Measurements from ENCODE around the gene CBFA2T2. TPM values are rescaled to one million over a fixed set of nuclear protein-coding genes. Genes with fewer than 3 reads are reported as not detected.

CBFA2T2 gene
- total RNA-seq, 1 experiment from 2014 or later, result 16.3 TPM

DNA sequence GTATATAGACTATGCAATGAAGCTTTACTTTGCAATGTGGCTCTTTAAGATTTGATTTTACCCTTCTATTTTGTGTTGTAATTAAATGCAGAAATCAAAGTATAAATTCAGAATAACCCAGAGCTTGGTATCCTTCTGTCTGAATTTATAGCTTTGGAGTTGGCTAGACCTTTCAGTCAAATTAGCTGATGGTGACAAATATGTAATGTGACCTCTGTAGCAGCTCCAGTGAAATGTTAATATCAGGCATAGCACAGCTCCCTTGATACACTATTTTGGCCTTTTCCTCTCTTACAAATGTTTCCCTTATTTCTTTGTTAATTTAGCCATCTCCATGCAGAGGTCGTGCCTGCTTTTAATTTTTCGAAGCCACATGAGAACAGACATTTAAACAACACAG, 11.1 kb downstream of the CBFA2T2 start:
- ATAC-seq, result no peak
- no peaks in the 10 kb centered on the region for H3K9me3 ChIP-seq (ENCODE audit: control insufficient read depth, insufficient read depth, low read depth, low read length)
- ChIA-PET CTCF (interaction anchor here (0.5 to 0.9 kb wide), 3 partner anchors 14 to 629 kb away, joined by 3 to 8 read pairs (median 7); no protein-coding TSS in a partner anchor), POLR2A (no interaction called here)
- intact Hi-C loops (cut with micrococcal nuclease; ENCODE audit: unreplicated experiment) (no loop called here), in situ Hi-C loops (cut with HindIII; ENCODE audit: low pct_unique_long_range_greater_than_20kb, low sequenced_read_pairs) (no loop called here)
- H3K4me1 ChIP-seq (ENCODE audit: control insufficient read depth, insufficient read depth, low read length), result no peaks in the 10 kb centered on the region
- H3K27ac ChIP-seq (ENCODE audit: low read length), result no peak overlapping the region
- no peaks in the 10 kb centered on the region for H3K27me3 ChIP-seq (ENCODE audit: control insufficient read depth, insufficient read depth, low read length)
- BruUV-seq (replicated peaks), result TSS peak; percentile 25
- no peak overlapping the region for H3K4me3 ChIP-seq (ENCODE audit: low read depth in 2 of 2, low read length in 2 of 2)
- TF ChIP-seq, protein P1, sequence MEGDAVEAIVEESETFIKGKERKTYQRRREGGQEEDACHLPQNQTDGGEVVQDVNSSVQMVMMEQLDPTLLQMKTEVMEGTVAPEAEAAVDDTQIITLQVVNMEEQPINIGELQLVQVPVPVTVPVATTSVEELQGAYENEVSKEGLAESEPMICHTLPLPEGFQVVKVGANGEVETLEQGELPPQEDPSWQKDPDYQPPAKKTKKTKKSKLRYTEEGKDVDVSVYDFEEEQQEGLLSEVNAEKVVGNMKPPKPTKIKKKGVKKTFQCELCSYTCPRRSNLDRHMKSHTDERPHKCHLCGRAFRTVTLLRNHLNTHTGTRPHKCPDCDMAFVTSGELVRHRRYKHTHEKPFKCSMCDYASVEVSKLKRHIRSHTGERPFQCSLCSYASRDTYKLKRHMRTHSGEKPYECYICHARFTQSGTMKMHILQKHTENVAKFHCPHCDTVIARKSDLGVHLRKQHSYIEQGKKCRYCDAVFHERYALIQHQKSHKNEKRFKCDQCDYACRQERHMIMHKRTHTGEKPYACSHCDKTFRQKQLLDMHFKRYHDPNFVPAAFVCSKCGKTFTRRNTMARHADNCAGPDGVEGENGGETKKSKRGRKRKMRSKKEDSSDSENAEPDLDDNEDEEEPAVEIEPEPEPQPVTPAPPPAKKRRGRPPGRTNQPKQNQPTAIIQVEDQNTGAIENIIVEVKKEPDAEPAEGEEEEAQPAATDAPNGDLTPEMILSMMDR (IDR thresholded peaks at IDR 0.05), result no peak
- TF ChIP-seq SIN3A (IDR thresholded peaks at IDR 0.05; ENCODE audit: borderline replicate concordance, insufficient read depth, low read depth, low read length), result no peak
- TF ChIP-seq POLR2AphosphoS5 (IDR thresholded peaks at IDR 0.05; ENCODE audit: low read depth, low read length), result no peak
- TF ChIP-seq, protein P2, sequence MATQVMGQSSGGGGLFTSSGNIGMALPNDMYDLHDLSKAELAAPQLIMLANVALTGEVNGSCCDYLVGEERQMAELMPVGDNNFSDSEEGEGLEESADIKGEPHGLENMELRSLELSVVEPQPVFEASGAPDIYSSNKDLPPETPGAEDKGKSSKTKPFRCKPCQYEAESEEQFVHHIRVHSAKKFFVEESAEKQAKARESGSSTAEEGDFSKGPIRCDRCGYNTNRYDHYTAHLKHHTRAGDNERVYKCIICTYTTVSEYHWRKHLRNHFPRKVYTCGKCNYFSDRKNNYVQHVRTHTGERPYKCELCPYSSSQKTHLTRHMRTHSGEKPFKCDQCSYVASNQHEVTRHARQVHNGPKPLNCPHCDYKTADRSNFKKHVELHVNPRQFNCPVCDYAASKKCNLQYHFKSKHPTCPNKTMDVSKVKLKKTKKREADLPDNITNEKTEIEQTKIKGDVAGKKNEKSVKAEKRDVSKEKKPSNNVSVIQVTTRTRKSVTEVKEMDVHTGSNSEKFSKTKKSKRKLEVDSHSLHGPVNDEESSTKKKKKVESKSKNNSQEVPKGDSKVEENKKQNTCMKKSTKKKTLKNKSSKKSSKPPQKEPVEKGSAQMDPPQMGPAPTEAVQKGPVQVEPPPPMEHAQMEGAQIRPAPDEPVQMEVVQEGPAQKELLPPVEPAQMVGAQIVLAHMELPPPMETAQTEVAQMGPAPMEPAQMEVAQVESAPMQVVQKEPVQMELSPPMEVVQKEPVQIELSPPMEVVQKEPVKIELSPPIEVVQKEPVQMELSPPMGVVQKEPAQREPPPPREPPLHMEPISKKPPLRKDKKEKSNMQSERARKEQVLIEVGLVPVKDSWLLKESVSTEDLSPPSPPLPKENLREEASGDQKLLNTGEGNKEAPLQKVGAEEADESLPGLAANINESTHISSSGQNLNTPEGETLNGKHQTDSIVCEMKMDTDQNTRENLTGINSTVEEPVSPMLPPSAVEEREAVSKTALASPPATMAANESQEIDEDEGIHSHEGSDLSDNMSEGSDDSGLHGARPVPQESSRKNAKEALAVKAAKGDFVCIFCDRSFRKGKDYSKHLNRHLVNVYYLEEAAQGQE (IDR thresholded peaks at IDR 0.05; ENCODE audit: insufficient read depth in 1 of 2, low read depth in 2 of 2, low read length in 1 of 2), result no peak
- TF ChIP-seq TCF7L2 (IDR thresholded peaks at IDR 0.05; ENCODE audit: low read depth, low read length), result no peak
- no peak for DNase-seq (ENCODE audit: low read depth, low spot score)
- no peaks in the 10 kb centered on the region for H3K36me3 ChIP-seq (ENCODE audit: control insufficient read depth, insufficient read depth, low read length)

DNA sequence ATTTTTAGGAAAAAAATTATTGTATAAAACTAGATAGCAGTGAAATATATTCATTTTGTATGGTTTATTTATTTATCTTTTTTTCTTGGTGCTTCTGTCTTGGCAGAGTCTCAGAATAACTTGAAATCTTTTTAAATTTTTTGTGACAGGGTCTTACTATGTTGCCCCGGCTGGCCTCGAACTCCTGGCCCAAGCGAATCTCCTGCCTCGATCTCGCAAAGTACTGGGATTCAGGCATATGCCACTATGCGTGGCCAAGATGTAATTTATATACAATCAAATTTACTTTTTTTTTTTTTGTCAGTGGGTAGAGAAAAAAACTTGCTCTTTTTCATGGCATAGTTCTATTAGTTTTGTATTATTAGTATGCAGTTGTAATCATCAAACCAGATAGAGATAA, 13.7 kb downstream of the CBFA2T2 start:
- CTCF ChIA-PET, result interaction anchor here (0.7 kb wide), 1 partner anchor 102 kb away, joined by 4 read pairs; no protein-coding TSS in a partner anchor
- BruUV-seq (replicated peaks), result no TSS peak
- no peaks in the 10 kb centered on the region for H3K9me3 ChIP-seq (ENCODE audit: control insufficient read depth, insufficient read depth, low read depth, low read length)
- intact Hi-C loops (cut with micrococcal nuclease; ENCODE audit: unreplicated experiment), result no loop called here
- H3K27ac ChIP-seq (ENCODE audit: low read length), result no peak overlapping the region
- ATAC-seq, result no peak
- H3K4me3 ChIP-seq (ENCODE audit: low read depth in 2 of 2, low read length in 2 of 2), result no peak overlapping the region
- no peak for TF ChIP-seq SIN3A (IDR thresholded peaks at IDR 0.05; ENCODE audit: borderline replicate concordance, insufficient read depth, low read depth, low read length)
- no peak for TF ChIP-seq POLR2AphosphoS5 (IDR thresholded peaks at IDR 0.05; ENCODE audit: low read depth, low read length)
- TF ChIP-seq, protein P1 (IDR thresholded peaks at IDR 0.05), result no peak
- TF ChIP-seq, protein P2 (IDR thresholded peaks at IDR 0.05; ENCODE audit: insufficient read depth in 1 of 2, low read depth in 2 of 2, low read length in 1 of 2), result no peak
- TF ChIP-seq TCF7L2 (IDR thresholded peaks at IDR 0.05; ENCODE audit: low read depth, low read length), result no peak
- no peak for DNase-seq (ENCODE audit: low read depth, low spot score)
- in situ Hi-C loops (cut with HindIII; ENCODE audit: low pct_unique_long_range_greater_than_20kb, low sequenced_read_pairs), result no loop called here
- no peaks in the 10 kb centered on the region for H3K4me1 ChIP-seq (ENCODE audit: control insufficient read depth, insufficient read depth, low read length)
- no peaks in the 10 kb centered on the region for H3K27me3 ChIP-seq (ENCODE audit: control insufficient read depth, insufficient read depth, low read length)
- H3K36me3 ChIP-seq (ENCODE audit: control insufficient read depth, insufficient read depth, low read length), result no peaks in the 10 kb centered on the region
- POLR2A ChIA-PET, result no interaction called here

Data from Panc1 (cell line).